ENCODE data around the gene HAUS7.

HAUS7 gene

GRCh38 chrX:153477901-153478300, 7.5 kb upstream of the HAUS7 start:
- FAIRE-seq (no peak), DNase-seq (ENCODE audit: low spot score) (no peak)

GRCh38 chrX:153477364-153477857, 7.0 kb upstream of the HAUS7 start:
- FAIRE-seq: no peak
- DNase-seq (ENCODE audit: low spot score): no peak

- DNase-seq (ENCODE audit: low spot score) (no peak), FAIRE-seq (no peak)
Measured at GRCh38 chrX:153476666-153477363, 6.4 kb upstream of the HAUS7 start.

- no peak for FAIRE-seq
- no peak for DNase-seq (ENCODE audit: low spot score)
Measured at GRCh38 chrX:153475751-153476281, 5.4 kb upstream of the HAUS7 start.

GRCh38 chrX:153475271-153475670, 4.9 kb upstream of the HAUS7 start:
- DNase-seq (ENCODE audit: low spot score) (no peak), FAIRE-seq (no peak)

- FAIRE-seq (no peak), DNase-seq (ENCODE audit: low spot score) (no peak)
Measured at GRCh38 chrX:153474718-153475117, 4.3 kb upstream of the HAUS7 start.

GRCh38 chrX:153474266-153474665, 3.9 kb upstream of the HAUS7 start:
- no peak for DNase-seq (ENCODE audit: low spot score)
- no peak for FAIRE-seq

- DNase-seq (ENCODE audit: low spot score) (no peak), FAIRE-seq (no peak)
Measured at GRCh38 chrX:153473126-153473525, 2.8 kb upstream of the HAUS7 start.

GRCh38 chrX:153471663-153472280, 1.4 kb upstream of the HAUS7 start:
- DNase-seq (ENCODE audit: low spot score) (no peak), FAIRE-seq (no peak)

- DNase-seq (ENCODE audit: low spot score) (peak; percentile 8), FAIRE-seq (no peak)
Measured at GRCh38 chrX:153469811-153470410, 465 bp downstream of the HAUS7 start.

- DNase-seq (ENCODE audit: low spot score): no peak
Measured at GRCh38 chrX:153468008-153468580, 2.3 kb downstream of the HAUS7 start.

GRCh38 chrX:153465691-153466380, 4.5 kb downstream of the HAUS7 start:
- DNase-seq (ENCODE audit: low spot score) (no peak), FAIRE-seq (no peak)

More at GRCh38 chrX:153468008-153468580, 2.3 kb downstream of the HAUS7 start:
- no peak for FAIRE-seq

GRCh38 chrX:153464116-153464515, 6.3 kb downstream of the HAUS7 start:
- no peak for DNase-seq (ENCODE audit: low spot score)

GRCh38 chrX:153463556-153463955, 6.8 kb downstream of the HAUS7 start:
- DNase-seq (ENCODE audit: low spot score) (no peak), FAIRE-seq (no peak)

More at GRCh38 chrX:153464116-153464515, 6.3 kb downstream of the HAUS7 start:
- no peak for FAIRE-seq

GRCh38 chrX:153463031-153463430, 7.3 kb downstream of the HAUS7 start:
- DNase-seq (ENCODE audit: low spot score): no peak
- no peak for FAIRE-seq

GRCh38 chrX:153462291-153462690, 8.1 kb downstream of the HAUS7 start:
- FAIRE-seq (no peak), DNase-seq (ENCODE audit: low spot score) (no peak)

GRCh38 chrX:153460826-153461225, 9.6 kb downstream of the HAUS7 start:
- FAIRE-seq: no peak
- DNase-seq (ENCODE audit: low spot score): peak; percentile 8

GRCh38 chrX:153459986-153460385, 10.4 kb downstream of the HAUS7 start:
- DNase-seq (ENCODE audit: low spot score) (no peak), FAIRE-seq (no peak)

- FAIRE-seq: no peak
Measured at GRCh38 chrX:153458476-153458875, 11.9 kb downstream of the HAUS7 start.

GRCh38 chrX:153457827-153458466, 12.4 kb downstream of the HAUS7 start:
- no peak for FAIRE-seq

More at GRCh38 chrX:153458476-153458875, 11.9 kb downstream of the HAUS7 start:
- no peak for DNase-seq (ENCODE audit: low spot score)

More at GRCh38 chrX:153457827-153458466, 12.4 kb downstream of the HAUS7 start:
- no peak for DNase-seq (ENCODE audit: low spot score)
